GM12878 (cell line): ENCODE results near the gene BARX2. TPM values are rescaled to one million over a fixed set of nuclear protein-coding genes. Genes with fewer than 3 reads are reported as not detected.

ENCODE experiments used
- ATAC-seq: fragments of 200-7000 bp; cut with Tn5 transposase; 3 replicates; pipeline ENCODE4 v1.9.1; 2020; ENCODE audit warnings: mild to moderate bottlenecking, moderate library complexity
- BruUV-seq: library from RNA; stranded (reverse); fragments of 400-500 nt; replicated peaks from 2 replicates; lab custom pipeline; 2021; lab: Mats Ljungman, UMichigan
- CTCF ChIA-PET: fragments of 300-600 bp; sonication (Branson Sonifier 250); formaldehyde crosslinking; extraction: SDS; loops from one replicate; lab custom pipeline; 2021; ENCODE audit warnings: inconsistent platforms; lab: Yijun Ruan, JAX
- POLR2A ChIA-PET: fragments of 350-600 bp; formaldehyde crosslinking; extraction: SDS; loops from one replicate; lab custom pipeline; 2021; ENCODE audit warnings: inconsistent platforms; lab: Charles Lee
- RAD21 ChIA-PET: fragments of 300-600 bp; sonication (Branson Sonifier 250); formaldehyde crosslinking; loops from one replicate; lab custom pipeline; 2023; ENCODE audit warnings: antibody characterized with exemption; ENCODE audit not compliant: unreplicated experiment; lab: Charles Lee
- SMC1A ChIA-PET: fragments of 300-600 bp; sonication (Branson Sonifier 250); formaldehyde crosslinking; loops from one replicate; lab custom pipeline; 2023; ENCODE audit not compliant: unreplicated experiment, uncharacterized antibody; lab: Charles Lee
- DNase-seq: peaks from one replicate; pipeline ENCODE4 v3.0.0-alpha.2; 2011; ENCODE audit warnings: low read depth, low spot score
- FAIRE-seq: peaks from 3 replicates; lab custom pipeline; 2011; peaks lifted over from hg19 to GRCh38; lab: Jason Lieb, UNC
- H2AFZ ChIP-seq: 2 replicates; pipeline ENCODE4 v1.6.0; 2011; ENCODE audit warnings: low read depth, low read length, control low read depth; ENCODE audit not compliant: control insufficient read depth
- H3K27ac ChIP-seq: 2 replicates; pipeline ENCODE4 v1.5.1; 2011; ENCODE audit warnings: control low read depth; ENCODE audit not compliant: control insufficient read depth, insufficient read depth
- H3K27me3 ChIP-seq, 2 experiments: replicated peaks in 1 of 2; 2 replicates each; pipeline versions ENCODE4 v1.6.0 to v1.6.1; 2011; ENCODE audit warnings: low read length in 1 of 2; ENCODE audit not compliant: control insufficient read depth in 2 of 2, insufficient read depth in 2 of 2
- H3K36me3 ChIP-seq, 2 experiments: 2 replicates each; pipeline ENCODE4 v1.5.1; 2011; ENCODE audit warnings: low read length in 1 of 2; ENCODE audit not compliant: control insufficient read depth in 2 of 2, insufficient read depth in 2 of 2
- H3K4me1 ChIP-seq: 2 replicates; pipeline ENCODE4 v1.6.1; 2011; ENCODE audit warnings: mild to moderate bottlenecking, low read length, moderate library complexity, mixed read lengths; ENCODE audit not compliant: control insufficient read depth, insufficient read depth
- H3K4me2 ChIP-seq: 2 replicates; pipeline ENCODE4 v1.6.0; 2011; ENCODE audit warnings: control low read depth; ENCODE audit not compliant: control insufficient read depth, insufficient read depth
- H3K4me3 ChIP-seq: fragments of 200-600 bp; sonication (generic); 2 replicates; pipeline ENCODE4 v1.5.1; 2016
- H3K79me2 ChIP-seq: 2 replicates; pipeline ENCODE4 v1.6.0; 2011; ENCODE audit warnings: low read length; ENCODE audit not compliant: control insufficient read depth, insufficient read depth
- H3K9ac ChIP-seq: 2 replicates; pipeline ENCODE4 v1.8.0; 2011; ENCODE audit warnings: low read length, control low read depth, mixed read lengths; ENCODE audit not compliant: control insufficient read depth, insufficient read depth
- H3K9me3 ChIP-seq: replicated peaks from 3 replicates; pipeline ENCODE4 v1.5.1; 2011; ENCODE audit warnings: mild to moderate bottlenecking, low read length; ENCODE audit not compliant: control insufficient read depth, insufficient read depth
- H4K20me1 ChIP-seq: 2 replicates; pipeline ENCODE4 v1.6.0; 2011; ENCODE audit not compliant: control insufficient read depth, insufficient read depth
- CEBPZ ChIP-seq: fragments of 150-350 bp; IDR thresholded peaks from 2 replicates; pipeline ENCODE4 v1.6.1; 2016; ENCODE audit warnings: low read depth, low read length
- CHD1 ChIP-seq: IDR thresholded peaks from 2 replicates; pipeline ENCODE4 v1.6.1; 2012; ENCODE audit warnings: low read depth, low read length, improper control_type of control experiment
- ELK1 ChIP-seq: IDR thresholded peaks from 2 replicates; pipeline ENCODE4 v1.6.1; 2012; ENCODE audit warnings: low read depth, low read length, improper control_type of control experiment
- HDAC6 ChIP-seq: fragments of 200-600 bp; sonication (generic); IDR thresholded peaks from one replicate; pipeline ENCODE4 v1.8.0; 2017; ENCODE audit warnings: antibody characterized with exemption; ENCODE audit not compliant: unreplicated experiment
- KDM1A ChIP-seq: fragments of 200-600 bp; sonication (generic); IDR thresholded peaks from 2 replicates; pipeline ENCODE4 v1.6.1; 2016; ENCODE audit warnings: borderline replicate concordance
- MEF2B ChIP-seq: fragments of 450-650 bp; IDR thresholded peaks from 2 replicates; pipeline ENCODE4 v1.6.1; 2018; ENCODE audit warnings: mild to moderate bottlenecking, moderate library complexity; ENCODE audit not compliant: partially characterized antibody, poor library complexity, severe bottlenecking
- MYB ChIP-seq: fragments of 150-350 bp; IDR thresholded peaks from 2 replicates; pipeline ENCODE4 v1.6.1; 2014; ENCODE audit warnings: mild to moderate bottlenecking, low read depth, low read length, borderline replicate concordance
- NR2C1 ChIP-seq: fragments of 450-650 bp; IDR thresholded peaks from 2 replicates; pipeline ENCODE4 v1.6.1; 2017; ENCODE audit warnings: antibody characterized with exemption, mild to moderate bottlenecking, moderate library complexity
- POLR2A ChIP-seq: IDR thresholded peaks from 2 replicates; pipeline ENCODE4 v1.6.1; 2011; ENCODE audit warnings: low read depth, mild to moderate bottlenecking, low read length
- RBBP5 ChIP-seq: fragments of 200-600 bp; sonication (generic); conservative IDR thresholded peaks from 2 replicates; pipeline ENCODE4 v1.6.1; 2016
- SIX5 ChIP-seq: IDR thresholded peaks from 2 replicates; pipeline ENCODE4 v1.6.1; 2011; ENCODE audit warnings: mild to moderate bottlenecking, low read depth, low read length, moderate library complexity; ENCODE audit not compliant: severe bottlenecking
- TAF1 ChIP-seq: IDR thresholded peaks from 2 replicates; pipeline ENCODE4 v1.6.1; 2011; ENCODE audit warnings: mild to moderate bottlenecking, low read depth, low read length, borderline replicate concordance
- TCF7 ChIP-seq: IDR thresholded peaks from 2 replicates; pipeline ENCODE4 v1.6.1; 2014; ENCODE audit warnings: antibody characterized with exemption, borderline replicate concordance
- WGBS: methylation state at CpG from one replicate; pipeline ENCODE4 v1.1.6; 2016; ENCODE audit warnings: low lambda C conversion rate; ENCODE audit not compliant: insufficient replicate concordance, insufficient coverage; ENCODE audit errors: missing lambda C conversion rate; 5-methylcytosine and 5-hydroxymethylcytosine counted together
- in situ Hi-C: fragments of 300-500 bp; cut with MboI; formaldehyde crosslinking; loops from 9 replicates; pipeline ENCODE4 v1.14.3; 2018; ENCODE audit warnings: mixed read lengths
- intact Hi-C: fragments of 100-400 bp; cut with micrococcal nuclease; formaldehyde crosslinking; loops from one replicate; pipeline ENCODE4 v1.14.2; 2022; ENCODE audit not compliant: unreplicated experiment
- polyA plus RNA-seq, 11 experiments: library from polyadenylated mRNA; depleted of rRNA in 4 of 11; unstranded in 6 of 11; stranded (reverse) in 5 of 11; fragments of >200 nt; fragmentation: Nextera tagmentation in 4 of 11; fragmentation: Illumina TruSeq in 1 of 11; extraction: Ambion mirVana in 4 of 11; extraction: Trizol in 1 of 11; gene quantifications; 1 replicate in 1 of 11; 2 replicates in 10 of 11; pipeline versions ENCODE4 v1.2.1 to v1.2.3, GENCODE V29; 2011 to 2016; ENCODE audit warnings: inconsistent platforms in 2 of 11, missing spikeins in 2 of 11, low read depth in 1 of 11
- total RNA-seq, 4 experiments: library from RNA; depleted of rRNA in 3 of 4; stranded (reverse); fragments of >200 nt in 3 of 4; fragmentation: Illumina TruSeq in 1 of 4; extraction: Trizol in 1 of 4; gene quantifications; 2 replicates each; pipeline versions ENCODE4 v1.2.1 to v1.2.3, GENCODE V29; 2013 to 2021

The BARX2 gene
- total and polyA plus RNA-seq, 10 of the 15 experiments (the other 5 are each of a cell fraction or from before 2014, with no cell fraction given): 0.07 to 0.84 TPM; not detected in 8

- intact Hi-C loops (no loop called here), in situ Hi-C loops (no loop called here)
- DNase-seq: no peak
- SMC1A ChIA-PET: no interaction called here
- H3K4me1 ChIP-seq: no peaks in the 10 kb centered on the region
- FAIRE-seq: no peak
- H3K4me2 ChIP-seq: no peak overlapping the region
- CTCF ChIA-PET: no interaction called here
- TF ChIP-seq NR2C1: no peak
- no peak for TF ChIP-seq MYB
- no peak for TF ChIP-seq HDAC6
- no peak for TF ChIP-seq TCF7
- TF ChIP-seq CEBPZ: no peak
- no peak for TF ChIP-seq CHD1
- no peak for TF ChIP-seq KDM1A
- TF ChIP-seq TAF1: no peak
- no peak for TF ChIP-seq MEF2B
- no peak for TF ChIP-seq RBBP5
- TF ChIP-seq ELK1: no peak
- TF ChIP-seq POLR2A: no peak
- TF ChIP-seq SIX5: no peak
- WGBS: 24% methylated on average over 7 of the region's 7 CpGs
- RAD21 ChIA-PET: no interaction called here
- no peaks in the 10 kb centered on the region for H3K79me2 ChIP-seq
- no peaks in the 10 kb centered on the region for H3K27me3 ChIP-seq
- BruUV-seq: no TSS peak
- H4K20me1 ChIP-seq: no peaks in the 10 kb centered on the region
- no peak overlapping the region for H3K4me3 ChIP-seq
- H3K9me3 ChIP-seq: no peaks in the 10 kb centered on the region
- ATAC-seq: no peak
- no peak overlapping the region for H2AFZ ChIP-seq
- POLR2A ChIA-PET: no interaction called here
- H3K36me3 ChIP-seq: no peaks in the 10 kb centered on the region
- no peak overlapping the region for H3K27ac ChIP-seq
- no peak overlapping the region for H3K9ac ChIP-seq
These were observed 66.5 kb downstream of the BARX2 start for GRCh38 chr11:129442171-129442570.
